CD4-positive, alpha-beta T cell treated with Interleukin-15 for 4 hours (primary cell): ENCODE data around the gene ZSCAN4.

Experiments
- DNase-seq: peaks from one replicate; pipeline ENCODE4 v3.0.0-alpha.2; 2020; ENCODE audit warnings: low spot score

ZSCAN4 gene, protein sequence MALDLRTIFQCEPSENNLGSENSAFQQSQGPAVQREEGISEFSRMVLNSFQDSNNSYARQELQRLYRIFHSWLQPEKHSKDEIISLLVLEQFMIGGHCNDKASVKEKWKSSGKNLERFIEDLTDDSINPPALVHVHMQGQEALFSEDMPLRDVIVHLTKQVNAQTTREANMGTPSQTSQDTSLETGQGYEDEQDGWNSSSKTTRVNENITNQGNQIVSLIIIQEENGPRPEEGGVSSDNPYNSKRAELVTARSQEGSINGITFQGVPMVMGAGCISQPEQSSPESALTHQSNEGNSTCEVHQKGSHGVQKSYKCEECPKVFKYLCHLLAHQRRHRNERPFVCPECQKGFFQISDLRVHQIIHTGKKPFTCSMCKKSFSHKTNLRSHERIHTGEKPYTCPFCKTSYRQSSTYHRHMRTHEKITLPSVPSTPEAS

DNA sequence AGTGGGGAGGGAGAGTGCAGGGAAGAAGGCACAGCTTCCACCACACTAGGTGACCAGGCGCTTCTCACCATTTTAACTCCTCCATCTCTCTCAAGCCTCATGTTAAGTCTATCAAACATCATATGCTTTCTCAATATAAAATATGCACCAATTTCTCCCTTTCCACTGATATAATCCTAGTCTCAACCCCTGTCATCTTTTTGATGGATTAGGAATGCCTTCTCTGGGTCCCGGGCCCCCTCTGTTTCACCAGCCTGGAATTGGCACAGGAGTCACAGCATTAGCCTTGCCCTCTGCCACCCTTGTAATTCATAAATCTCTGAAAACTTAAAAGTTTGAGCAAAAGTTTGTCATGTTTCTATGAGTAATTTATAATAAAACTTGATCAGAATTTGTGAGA is at the start of gene ZSCAN4:
Gene ZSCAN4, plus strand, starts transcription at position 301 of the 400 bp plus-strand sequence. CDS start 7,211 bp downstream, outside the sequence.
- no peak for DNase-seq

DNA sequence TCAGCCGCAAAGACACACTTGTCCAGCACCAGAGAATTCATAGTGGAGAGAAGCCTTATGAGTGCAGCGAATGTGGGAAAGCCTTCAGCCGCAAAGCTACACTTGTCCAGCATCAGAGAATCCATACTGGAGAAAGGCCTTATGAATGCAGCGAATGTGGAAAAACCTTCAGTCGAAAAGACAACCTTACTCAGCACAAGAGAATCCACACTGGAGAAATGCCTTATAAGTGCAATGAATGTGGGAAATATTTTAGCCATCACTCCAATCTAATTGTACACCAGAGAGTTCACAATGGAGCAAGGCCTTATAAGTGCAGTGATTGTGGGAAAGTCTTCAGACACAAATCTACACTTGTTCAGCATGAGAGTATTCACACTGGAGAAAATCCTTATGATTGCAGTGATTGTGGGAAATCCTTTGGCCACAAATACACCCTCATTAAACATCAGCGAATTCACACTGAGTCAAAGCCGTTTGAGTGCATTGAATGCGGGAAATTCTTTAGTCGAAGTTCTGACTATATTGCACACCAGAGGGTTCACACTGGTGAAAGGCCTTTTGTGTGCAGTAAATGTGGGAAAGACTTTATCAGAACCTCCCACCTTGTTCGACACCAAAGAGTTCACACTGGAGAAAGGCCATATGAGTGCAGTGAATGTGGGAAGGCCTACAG is 47.9 kb upstream of the ZSCAN4 start:
- DNase-seq: no peak

GRCh38 chr19:57623091-57623490 is 45.6 kb upstream of the ZSCAN4 start:
- DNase-seq: no peak

DNA sequence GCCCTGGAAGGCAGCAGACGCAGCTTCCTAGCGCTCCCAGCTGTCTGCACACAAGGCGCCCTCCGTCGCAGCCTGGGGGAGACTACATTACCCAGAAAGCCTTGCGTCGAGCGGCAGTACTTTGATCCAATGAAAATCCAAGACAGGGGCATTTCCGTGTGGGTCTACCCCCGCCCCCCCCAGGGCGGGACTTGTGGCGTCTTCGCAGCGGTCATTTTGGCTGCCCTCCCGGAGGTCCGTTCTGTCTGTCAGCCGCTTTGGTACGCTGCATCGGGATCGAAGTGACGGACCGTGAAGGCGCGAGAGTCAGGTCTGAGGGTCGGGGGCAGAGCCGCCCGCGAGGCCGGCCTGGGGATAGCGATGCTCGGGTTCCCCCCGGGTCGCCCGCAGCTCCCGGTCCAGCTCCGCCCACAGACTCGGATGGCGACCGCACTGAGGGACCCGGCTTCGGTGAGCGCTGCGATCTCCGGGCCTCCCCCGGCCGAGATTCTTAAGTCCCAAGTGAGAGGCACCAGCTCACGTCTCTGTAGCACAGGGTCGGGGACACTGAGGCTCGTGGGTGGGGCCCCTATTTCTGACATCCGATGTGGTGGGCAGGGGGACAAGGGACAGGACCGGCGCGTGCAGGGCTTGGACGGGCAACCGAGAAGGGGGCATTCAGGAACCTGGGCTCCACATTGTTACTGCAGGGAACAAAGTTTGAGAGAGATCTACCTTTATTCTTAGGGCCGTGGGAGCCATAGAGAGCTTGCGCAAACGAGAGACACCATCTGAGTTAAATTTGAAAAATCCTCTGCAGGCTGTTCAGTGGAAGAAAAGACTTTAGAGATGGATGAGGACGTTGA is 35.5 kb upstream of the ZSCAN4 start, which contains the start of gene ZNF211:
Gene ZNF211, plus strand, starts transcription at position 182 of the 845 bp plus-strand sequence. Its CDS starts 179 bp downstream, at position 361.
- DNase-seq: peak; percentile 91

GRCh38 chr19:57633832-57634131 is 35.0 kb upstream of the ZSCAN4 start:
- no peak for DNase-seq

GRCh38 chr19:57637379-57637778 is 31.4 kb upstream of the ZSCAN4 start:
- DNase-seq: no peak

- DNase-seq: no peak
These were observed 27.0 kb upstream of the ZSCAN4 start for GRCh38 chr19:57641715-57642234.

DNA sequence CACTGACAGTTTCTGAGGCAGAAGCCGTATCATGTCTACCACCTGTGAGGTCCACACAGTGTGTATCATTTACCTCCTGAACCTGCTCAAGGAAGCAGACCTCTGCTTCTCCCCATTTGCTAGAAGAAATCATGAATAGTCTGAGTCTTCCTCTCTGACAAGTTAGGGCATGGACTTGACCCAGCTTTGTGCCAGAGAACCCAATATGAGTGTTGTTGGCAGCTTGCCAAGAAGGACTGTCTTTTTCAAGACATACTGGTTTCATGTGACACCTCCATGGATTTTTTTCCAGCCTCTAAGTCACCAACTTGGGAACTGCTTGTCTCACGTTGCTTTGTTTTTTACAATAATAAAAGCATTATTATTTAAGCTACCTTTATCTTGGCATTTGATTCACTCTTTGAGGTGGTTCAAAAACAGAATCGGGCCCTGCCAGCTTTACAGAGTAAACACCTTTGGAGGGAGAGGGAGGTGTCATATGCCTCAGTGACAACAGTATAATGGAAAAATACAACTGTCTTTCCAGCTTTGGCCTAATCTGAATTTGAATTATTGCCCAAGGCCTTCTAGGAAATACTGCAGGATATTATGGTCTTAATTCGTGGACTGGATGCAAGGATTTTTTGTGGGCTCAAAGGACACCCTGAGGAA is 26.2 kb upstream of the ZSCAN4 start:
- no peak for DNase-seq

DNA sequence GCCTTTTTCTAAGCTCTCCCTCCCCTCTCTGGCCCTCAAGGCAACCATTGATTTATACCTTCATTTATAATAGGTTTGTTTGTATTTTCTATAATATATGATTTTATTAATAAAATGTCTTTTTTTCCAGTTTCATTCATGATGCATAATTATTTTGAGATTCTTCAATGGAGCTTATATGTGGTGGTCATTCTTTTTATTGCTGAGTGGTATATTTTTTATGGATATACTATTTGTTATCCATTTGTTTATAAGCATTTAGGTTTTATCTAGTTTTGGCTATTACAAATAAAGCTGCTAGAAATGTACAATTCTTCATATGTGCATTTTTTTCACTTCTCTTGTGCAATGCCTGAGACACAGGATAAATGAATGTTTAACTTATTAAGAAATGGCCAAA is 25.0 kb upstream of the ZSCAN4 start:
- DNase-seq: no peak

DNA sequence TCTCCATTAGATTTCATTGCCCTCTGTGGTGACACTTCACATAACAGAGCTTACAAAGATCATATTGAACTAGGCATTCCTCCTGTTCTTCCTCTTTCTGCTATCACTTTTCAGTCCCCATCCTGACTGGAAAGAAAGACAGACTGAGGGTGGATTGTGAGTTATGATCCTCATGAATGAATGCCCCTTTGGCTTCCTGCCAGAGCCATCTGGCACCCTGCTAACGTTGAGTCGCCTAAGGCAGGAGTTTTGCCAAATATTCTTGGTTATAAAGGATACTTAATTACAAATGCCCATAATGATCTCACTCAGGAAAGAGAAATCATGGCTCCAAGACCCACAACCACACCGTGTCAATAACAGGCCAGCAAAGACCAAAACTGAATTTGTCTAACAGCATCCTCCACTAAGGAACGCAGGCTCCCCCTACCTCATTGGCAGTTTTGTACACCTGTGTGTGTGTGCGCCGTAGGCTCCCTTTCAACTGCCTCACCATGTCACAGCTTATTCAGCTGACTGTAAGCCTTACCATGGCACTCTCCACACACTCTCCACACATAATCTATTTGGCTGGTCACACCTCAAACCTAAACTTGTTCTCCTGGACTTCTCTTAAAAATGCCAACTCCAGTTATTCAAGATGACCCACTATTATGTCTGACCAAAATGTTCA is 20.3 kb upstream of the ZSCAN4 start:
- no peak for DNase-seq

DNA sequence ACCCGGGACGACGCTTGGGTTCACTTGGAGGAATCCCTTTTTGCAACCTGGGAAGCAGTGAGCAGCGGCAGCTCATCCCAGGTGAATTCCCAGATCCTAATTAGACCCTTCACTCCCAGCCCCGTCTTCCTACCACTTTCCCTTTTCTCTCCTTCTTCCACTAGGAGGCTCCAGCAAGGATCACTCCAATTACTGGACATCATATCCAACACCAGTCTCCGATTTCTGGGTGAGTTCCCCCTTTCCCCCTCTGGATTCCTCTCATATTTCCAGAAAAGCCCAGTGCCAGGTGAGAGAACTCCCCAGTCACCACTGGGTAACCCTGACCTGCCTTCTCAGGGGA is 17.1 kb upstream of the ZSCAN4 start:
- no peak for DNase-seq

DNA sequence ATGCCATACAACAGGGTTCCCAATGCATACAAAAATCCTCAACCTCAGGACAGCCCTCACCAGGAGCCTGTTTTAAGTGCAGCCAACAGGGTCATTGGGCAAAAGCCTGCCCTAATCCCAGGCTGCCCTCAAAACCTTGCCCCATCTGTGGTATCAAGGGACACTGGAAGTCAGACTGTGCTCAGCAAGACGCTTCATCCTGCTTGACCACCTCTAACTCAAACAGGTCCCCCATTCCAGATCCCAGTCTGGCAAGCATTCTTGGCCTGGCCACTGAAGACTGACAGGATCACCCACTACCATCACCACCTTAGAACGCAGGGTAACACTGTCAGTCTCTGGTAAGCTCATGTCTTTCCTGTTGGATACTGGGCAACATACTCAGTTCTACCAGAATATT is 15.0 kb upstream of the ZSCAN4 start:
- no peak for DNase-seq

DNA sequence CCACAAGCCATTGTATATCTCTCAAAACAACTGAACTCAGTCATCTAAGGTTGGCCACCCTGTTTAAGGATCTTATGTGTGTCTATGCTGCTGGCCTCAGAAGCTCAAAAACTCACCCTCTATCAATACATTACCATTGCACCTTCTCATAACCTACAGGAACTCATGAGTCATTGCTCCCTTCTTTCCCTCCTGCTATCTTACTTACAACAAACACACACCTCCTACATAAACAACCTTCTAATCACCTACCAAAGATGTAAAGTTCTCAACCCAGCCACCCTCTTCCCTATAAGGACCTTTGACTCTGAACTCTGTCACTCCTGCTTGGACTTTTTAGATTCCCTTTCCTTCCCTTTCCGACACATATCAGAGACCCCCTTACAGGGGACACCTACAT is 13.3 kb upstream of the ZSCAN4 start:
- DNase-seq: no peak

- DNase-seq: no peak
These were observed 12.4 kb upstream of the ZSCAN4 start for GRCh38 chr19:57656346-57656745.

DNA sequence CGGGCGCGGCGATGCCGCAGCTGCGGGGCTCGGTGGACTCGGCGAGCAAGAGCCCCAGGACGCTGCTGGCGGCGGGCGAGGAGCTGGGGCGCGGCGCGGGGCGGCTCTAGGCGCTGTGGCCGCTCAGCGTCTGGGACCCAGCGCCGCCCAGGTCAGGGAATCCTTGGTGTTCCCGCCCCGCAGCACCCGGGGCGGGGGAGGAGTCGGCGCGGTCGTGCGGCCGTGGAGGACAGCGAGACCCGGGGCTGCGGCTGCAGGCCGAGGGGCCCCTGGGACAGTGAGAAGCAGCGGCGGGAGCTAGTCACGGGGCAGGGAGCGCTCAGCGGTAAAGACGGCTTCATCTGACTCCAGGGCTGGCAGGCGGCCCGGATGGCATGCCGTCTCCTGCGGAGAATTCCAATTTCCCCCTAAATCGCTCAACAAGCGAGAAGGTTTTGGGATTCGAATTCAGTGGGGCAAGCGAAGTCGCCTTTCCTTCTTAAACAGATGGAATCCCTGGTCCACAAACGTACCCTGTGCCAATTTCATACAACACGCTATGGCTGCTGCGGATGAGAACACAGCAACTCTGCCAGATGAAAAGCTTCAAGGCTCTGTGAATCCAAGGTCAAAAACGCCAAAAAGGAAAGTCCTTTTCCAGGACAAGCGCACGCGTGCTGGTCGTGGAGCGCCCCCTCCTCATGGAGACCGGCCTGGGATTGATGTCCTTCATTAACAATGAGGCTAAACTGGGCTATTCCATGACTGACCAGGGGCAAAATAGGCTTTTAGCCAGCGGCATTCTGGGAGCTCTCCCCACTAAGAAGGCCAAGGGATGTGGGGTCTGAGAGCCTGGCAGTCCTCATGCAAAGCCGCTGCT is 4.2 kb upstream of the ZSCAN4 start:
- DNase-seq: no peak

GRCh38 chr19:57665261-57665806 is 3.4 kb upstream of the ZSCAN4 start:
- no peak for DNase-seq

DNA sequence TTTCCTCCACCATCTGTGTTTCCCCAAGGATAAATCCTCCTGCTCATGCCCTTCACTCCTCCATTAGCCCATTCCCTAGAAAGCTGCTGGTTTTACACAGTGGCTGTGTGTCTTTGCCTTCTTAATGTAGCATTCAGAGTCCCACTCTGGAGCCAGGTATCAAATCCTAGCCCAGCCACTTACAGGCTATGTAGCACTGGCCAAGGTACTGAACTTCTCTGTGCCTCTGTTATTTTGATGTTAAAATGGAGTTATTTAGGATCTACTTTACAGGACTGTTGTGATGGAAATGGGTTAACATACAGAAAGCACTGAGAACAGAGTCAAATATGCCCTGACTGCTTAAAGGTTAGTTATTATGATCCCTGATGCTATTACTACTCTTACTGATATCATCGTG is 1.5 kb upstream of the ZSCAN4 start:
- no peak for DNase-seq

DNA sequence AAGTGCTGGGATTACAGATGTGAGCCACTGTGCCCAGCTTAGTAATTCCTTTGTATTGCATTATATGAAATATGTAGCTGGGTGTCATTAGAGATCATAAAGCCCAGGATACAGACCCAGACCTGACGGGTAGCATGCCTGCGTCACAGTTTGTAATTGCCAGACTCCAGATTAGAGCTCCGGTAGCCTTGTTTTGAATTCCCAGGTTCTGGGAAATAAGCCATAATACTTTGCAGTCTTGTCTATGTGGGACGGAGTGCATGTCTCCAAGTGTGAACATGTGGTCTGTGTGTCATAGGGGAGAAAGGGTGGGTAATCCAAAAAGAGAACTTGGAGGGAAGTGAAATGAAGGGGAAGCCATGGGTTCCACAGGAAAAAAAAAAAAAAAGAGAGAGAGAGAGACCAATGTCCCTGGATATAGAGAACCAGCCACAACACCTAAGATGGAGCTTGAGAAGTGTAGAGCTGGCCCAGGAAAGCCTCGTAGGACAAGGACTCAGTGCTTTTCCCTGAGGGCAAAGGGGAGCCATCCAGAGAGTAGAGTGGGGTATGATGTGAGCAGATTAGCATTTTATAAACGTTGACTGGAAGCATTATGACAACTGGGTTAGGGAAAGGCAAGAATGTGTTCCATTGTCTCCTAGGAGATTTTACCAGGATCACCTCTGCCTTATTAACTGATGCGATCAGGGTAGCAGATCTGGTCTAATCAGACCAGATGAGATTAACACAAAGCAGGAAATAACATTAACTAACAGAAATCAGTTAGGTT is 2.6 kb downstream of the ZSCAN4 start:
- no peak for DNase-seq

DNA sequence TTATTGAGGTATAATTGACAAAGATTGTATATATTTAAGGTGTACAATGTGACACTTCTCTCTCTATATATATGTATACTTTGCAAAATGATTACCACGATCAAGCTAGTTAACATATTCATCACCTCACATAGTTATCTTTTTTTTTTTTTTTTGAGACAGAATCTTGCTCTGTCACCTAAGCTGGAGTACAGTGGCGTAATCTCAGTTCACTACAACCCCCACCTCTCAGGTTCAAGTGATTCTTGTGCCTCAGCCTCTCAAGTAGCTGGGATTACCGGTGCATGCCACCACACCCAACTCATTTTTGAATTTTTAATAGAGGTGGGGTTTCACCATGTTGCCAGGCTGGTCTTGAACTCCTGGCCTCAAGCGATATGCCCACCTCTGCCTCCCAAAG is 3.7 kb downstream of the ZSCAN4 start:
- no peak for DNase-seq
